22Rv1 (cell line): Measurements from ENCODE around the gene ASB16.

Source experiments
- H3K27ac ChIP-seq: fragments of 450-650 bp; 2 replicates; pipeline ENCODE4 v1.5.1; 2017
- ZFX ChIP-seq: fragments of 450-650 bp; IDR thresholded peaks from 2 replicates; pipeline ENCODE4 v1.6.1; 2017; ENCODE audit warnings: antibody characterized with exemption, borderline replicate concordance
- TF ChIP-seq, protein P1 (sequence below): fragments of 450-650 bp; IDR thresholded peaks from 2 replicates; pipeline ENCODE4 v1.5.1; 2017; ENCODE audit warnings: mild to moderate bottlenecking

The ASB16 gene, protein sequence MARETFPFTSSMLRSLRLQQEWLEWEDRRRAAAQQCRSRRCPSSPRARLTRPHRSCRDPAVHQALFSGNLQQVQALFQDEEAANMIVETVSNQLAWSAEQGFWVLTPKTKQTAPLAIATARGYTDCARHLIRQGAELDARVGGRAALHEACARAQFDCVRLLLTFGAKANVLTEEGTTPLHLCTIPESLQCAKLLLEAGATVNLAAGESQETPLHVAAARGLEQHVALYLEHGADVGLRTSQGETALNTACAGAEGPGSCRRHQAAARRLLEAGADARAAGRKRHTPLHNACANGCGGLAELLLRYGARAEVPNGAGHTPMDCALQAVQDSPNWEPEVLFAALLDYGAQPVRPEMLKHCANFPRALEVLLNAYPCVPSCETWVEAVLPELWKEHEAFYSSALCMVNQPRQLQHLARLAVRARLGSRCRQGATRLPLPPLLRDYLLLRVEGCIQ

DNA sequence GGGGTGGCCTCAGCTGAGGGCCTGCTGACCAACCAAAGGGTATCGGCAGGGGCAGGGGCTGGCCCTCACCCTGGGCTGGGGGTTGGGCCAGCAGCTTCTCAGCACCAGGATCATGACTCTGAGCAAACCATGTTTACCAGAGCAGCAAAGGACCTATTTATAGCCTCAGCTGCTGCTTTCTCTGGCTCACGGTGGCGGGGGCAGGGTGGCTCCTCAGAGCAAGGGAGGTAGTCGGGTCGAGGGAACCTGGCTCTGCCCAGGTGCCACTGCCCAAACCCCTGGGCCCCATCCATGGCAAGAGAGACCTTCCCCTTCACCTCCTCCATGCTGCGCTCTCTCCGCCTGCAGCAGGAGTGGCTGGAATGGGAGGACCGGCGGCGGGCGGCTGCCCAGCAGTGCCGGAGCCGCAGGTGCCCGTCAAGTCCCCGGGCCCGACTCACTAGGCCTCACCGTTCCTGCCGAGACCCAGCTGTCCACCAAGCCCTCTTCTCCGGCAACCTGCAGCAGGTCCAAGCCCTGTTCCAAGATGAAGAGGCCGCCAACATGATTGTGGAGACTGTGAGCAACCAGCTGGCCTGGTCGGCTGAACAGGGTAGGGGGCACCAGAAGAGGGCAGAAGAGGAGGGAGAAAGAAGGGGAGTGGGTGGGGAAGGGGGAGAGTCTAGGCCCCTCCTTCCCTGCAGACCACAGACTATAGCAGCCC is at the start of gene ASB16:
Gene ASB16 (plus strand): TSS at position 206 of the 703 bp plus-strand sequence. CDS start 86 bp downstream, at position 292.
- TF ChIP-seq, protein P1, sequence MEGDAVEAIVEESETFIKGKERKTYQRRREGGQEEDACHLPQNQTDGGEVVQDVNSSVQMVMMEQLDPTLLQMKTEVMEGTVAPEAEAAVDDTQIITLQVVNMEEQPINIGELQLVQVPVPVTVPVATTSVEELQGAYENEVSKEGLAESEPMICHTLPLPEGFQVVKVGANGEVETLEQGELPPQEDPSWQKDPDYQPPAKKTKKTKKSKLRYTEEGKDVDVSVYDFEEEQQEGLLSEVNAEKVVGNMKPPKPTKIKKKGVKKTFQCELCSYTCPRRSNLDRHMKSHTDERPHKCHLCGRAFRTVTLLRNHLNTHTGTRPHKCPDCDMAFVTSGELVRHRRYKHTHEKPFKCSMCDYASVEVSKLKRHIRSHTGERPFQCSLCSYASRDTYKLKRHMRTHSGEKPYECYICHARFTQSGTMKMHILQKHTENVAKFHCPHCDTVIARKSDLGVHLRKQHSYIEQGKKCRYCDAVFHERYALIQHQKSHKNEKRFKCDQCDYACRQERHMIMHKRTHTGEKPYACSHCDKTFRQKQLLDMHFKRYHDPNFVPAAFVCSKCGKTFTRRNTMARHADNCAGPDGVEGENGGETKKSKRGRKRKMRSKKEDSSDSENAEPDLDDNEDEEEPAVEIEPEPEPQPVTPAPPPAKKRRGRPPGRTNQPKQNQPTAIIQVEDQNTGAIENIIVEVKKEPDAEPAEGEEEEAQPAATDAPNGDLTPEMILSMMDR = 0 out of 2 replicates have a peak, but pooled peaks have one; percentile 25
- no peak for TF ChIP-seq ZFX
- H3K27ac ChIP-seq = peak within 1 kb of the TSS; percentile 91

DNA sequence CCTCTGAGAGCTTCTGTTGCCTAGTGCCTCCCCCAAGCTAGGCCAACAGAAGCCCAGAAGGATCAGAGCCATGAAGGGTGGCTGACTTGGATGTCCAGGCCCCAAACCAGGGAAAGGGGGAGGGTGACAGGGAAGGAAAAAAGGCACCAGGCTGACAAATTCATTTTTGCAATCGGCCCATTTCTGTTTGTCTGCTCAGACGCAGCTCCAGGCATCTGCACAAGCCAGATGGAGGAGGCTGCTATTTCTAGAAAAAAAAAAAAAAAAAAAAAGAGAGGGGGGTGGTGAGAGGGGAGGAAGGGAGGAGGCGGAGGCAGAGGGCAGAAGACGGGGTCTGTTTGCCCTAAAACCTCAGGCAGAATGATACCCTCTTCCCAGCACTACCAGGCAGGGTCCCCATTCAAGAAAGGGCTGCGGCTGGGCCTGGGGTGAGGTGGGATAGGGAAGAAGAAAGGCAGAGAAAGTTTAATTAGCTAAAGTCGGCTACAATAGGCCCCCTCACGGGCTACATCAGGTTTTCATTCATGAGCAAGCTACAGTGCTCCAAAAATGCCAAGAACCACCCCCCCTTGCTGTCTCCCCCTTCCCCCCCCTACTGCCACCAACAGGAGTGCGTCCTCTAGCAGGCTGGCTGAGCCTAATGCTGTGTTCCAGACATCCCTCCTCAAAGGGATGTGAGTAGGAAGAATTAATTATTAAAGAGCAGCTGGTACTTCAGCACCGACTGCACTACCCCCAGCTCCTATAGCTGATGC is 49.5 kb upstream of the ASB16 start:
- H3K27ac ChIP-seq = no peak overlapping the region
- TF ChIP-seq, protein P1 = no peak
- no peak for TF ChIP-seq ZFX

DNA sequence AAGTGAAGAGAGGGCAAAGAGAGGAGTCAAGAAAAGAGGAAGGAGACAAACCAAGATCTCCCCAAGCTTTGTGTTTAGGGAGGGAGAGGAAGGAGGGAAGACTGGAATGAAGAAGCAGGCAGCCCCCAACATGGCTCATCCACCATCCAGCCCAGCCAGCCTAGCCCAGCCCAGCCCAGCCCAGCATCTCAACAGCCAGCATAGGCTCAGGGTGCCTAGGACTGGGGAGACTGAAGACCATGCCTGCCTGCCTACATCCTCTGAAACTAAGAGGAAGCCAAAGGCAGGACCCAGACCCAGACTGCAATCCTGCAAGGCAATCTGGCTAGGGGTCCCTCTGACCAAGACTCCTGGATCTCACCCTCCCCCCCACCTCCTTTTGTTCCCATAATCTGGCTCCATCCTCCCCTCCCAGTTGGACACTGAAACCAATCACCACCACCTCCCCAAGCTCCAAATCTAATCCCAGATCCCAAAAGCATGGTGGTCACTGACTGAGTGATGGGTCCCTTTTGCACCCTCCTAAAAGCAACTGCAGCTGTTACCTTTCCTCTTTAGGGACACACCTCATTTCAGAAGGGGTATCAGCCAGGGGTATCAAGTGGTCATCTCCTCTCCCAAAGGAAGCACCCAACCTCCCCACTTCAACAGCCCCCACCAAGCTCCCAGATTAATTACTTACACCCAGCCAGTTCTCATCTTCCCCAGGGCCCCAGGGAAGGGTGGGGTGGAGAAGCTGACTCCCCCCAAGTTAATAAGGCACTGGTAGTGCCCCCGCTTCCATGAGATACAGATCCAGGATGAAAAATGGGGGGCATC is 48.3 kb upstream of the ASB16 start:
- TF ChIP-seq, protein P1 = no peak
- no peak for TF ChIP-seq ZFX
- H3K27ac ChIP-seq = no peak overlapping the region

DNA sequence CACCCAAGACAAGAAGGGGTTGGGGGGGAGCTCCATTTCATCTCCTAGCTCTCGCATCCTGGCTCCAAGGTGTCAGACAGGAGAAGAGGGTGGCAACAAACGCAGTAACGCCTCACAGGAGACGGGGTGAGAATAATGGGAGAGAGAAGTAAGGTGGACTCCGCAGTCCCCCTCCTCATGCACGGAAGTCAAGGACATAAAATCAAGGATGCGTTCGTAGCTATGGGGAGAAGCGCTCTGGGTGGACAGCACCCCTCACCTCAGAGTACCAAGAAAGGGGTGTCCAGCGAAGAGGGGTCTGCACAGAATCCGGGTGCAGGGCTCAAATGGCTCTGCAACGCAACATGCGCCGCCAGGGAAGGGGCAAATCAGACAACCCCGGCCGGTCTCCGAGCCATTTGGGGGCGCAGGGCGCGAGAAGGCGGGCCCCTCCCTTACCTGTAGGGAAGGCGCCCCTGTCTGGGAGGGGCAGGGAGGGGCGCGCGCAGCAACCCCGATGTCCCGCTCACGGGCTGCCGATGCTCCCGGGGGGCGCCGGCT is 47.6 kb upstream of the ASB16 start:
- TF ChIP-seq, protein P1 = no peak
- no peak for TF ChIP-seq ZFX
- peak overlapping the region; percentile 80 for H3K27ac ChIP-seq

DNA sequence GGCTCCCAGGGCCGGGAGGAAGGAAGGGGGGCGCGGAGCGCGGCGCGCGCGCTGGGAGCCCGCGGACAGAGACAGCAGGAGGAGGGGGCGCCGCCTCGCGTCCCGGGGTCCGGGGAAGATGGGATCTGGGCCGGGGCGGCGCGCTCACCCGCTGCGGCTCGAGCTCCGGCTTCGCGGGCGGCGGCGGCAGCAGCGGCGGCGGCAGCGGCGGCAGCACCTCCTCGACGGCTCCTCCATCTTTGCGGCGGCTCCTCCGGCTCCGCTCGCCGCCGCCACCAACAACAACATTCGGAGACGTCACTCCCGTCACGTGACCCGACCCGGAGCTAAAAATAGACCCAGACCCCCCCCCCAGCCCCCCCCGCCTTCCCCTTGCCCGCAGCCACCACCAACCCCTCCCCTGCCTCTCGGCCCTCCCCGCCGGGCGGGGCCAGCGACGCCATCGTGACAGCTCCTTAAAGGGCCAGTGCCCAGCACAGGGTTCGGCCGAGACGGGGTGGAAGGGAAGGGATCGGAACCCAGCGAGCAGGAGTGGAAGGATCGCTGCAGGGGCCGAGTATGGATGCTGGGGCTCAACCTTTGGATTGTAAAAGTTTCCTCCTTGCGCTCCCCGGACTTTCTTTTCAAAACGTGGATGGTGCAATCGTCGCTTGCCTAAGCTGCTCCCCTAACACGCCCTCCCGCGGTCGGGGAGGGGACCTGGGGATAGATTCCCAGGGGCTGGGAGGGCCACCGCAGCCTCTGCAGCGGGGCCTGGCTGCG is 47.0 kb upstream of the ASB16 start, which contains the start of gene HDAC5:
Gene HDAC5 (minus strand): TSS at position 286 of the 762 bp plus-strand sequence. CDS start 6,126 bp downstream, outside the sequence.
- TF ChIP-seq, protein P1 = peak; percentile 77
- TF ChIP-seq ZFX = no peak
- peak within 1 kb of the TSS; percentile 80 for H3K27ac ChIP-seq

DNA sequence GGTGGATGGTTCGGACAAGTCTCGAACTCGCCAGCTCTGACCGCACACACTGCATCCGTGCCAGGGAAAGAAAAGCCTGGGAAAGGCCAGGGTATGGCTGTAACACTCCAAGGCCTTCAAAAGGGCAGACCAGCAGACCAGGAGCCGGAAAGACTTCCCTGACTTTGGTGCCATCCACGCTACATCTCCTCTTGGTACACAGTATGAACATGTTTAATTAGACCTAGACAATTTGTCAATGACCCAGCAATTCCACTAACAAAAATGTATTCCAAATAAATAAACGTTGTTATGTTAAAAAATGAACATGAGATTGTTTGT is 46.4 kb upstream of the ASB16 start:
- TF ChIP-seq ZFX = no peak
- TF ChIP-seq, protein P1 = peak; percentile 29; the same call in 1 of the 2 replicates
- H3K27ac ChIP-seq = peak overlapping the region; percentile 80
